GM12875 (cell line): ENCODE results near the gene TERF2IP.

Experiments
- H3K4me3 ChIP-seq: one replicate; pipeline ENCODE4 v1.5.1; 2011; ENCODE audit warnings: low read depth, low read length, control low read depth
- CTCF ChIP-seq: IDR thresholded peaks from 2 replicates; pipeline ENCODE4 v1.5.1; 2011; ENCODE audit warnings: low read depth, mild to moderate bottlenecking, control low read depth, inconsistent platforms, low read length, moderate library complexity, borderline replicate concordance; ENCODE audit not compliant: insufficient read depth

Gene TERF2IP

GRCh38 chr16:75624921-75625334, 22.6 kb upstream of the TERF2IP start:
- TF ChIP-seq CTCF: no peak
- no peak overlapping the region for H3K4me3 ChIP-seq

- TF ChIP-seq CTCF: no peak
- H3K4me3 ChIP-seq: no peak overlapping the region
Measured at GRCh38 chr16:75626806-75627205, 20.8 kb upstream of the TERF2IP start.

- TF ChIP-seq CTCF: no peak
- no peak overlapping the region for H3K4me3 ChIP-seq
Measured at GRCh38 chr16:75627851-75628250, 19.7 kb upstream of the TERF2IP start.

GRCh38 chr16:75628351-75628750, 19.2 kb upstream of the TERF2IP start:
- no peak for TF ChIP-seq CTCF
- no peak overlapping the region for H3K4me3 ChIP-seq

GRCh38 chr16:75629132-75629531, 18.4 kb upstream of the TERF2IP start:
- no peak overlapping the region for H3K4me3 ChIP-seq
- no peak for TF ChIP-seq CTCF

- no peak overlapping the region for H3K4me3 ChIP-seq
- TF ChIP-seq CTCF: no peak
Measured at GRCh38 chr16:75630052-75630451, 17.5 kb upstream of the TERF2IP start.

- H3K4me3 ChIP-seq: no peak overlapping the region
- TF ChIP-seq CTCF: no peak
Measured at GRCh38 chr16:75632857-75633256, 14.7 kb upstream of the TERF2IP start.
